GM18909 (cell line): ENCODE results near the gene CRNKL1.

Experiments
- ATAC-seq: cut with Tn5 transposase; IDR thresholded peaks from one replicate; pipeline ENCODE4 v1.9.1; 2021; ENCODE audit warnings: mild to moderate bottlenecking; ENCODE audit not compliant: unreplicated experiment, poor library complexity

Gene CRNKL1

DNA sequence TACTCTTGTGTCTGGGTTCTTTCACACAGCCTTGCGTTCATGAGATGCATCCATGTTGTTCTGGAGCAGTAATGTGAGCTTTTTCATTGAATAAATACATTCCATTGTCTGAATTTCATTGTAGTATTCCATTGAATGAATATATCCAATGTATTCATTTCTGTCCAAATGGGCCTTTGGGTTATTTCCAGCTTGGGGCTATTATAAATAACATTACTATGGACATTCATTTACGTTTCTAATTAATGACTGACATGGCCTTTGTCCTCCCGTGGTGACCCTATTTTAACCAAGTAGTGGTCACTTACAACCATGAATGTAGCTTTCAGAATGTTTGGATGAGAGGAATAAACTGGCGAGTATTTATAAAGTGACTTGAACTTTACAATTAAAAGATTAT lies 65.2 kb downstream of the CRNKL1 start:
- ATAC-seq, result no peak

DNA sequence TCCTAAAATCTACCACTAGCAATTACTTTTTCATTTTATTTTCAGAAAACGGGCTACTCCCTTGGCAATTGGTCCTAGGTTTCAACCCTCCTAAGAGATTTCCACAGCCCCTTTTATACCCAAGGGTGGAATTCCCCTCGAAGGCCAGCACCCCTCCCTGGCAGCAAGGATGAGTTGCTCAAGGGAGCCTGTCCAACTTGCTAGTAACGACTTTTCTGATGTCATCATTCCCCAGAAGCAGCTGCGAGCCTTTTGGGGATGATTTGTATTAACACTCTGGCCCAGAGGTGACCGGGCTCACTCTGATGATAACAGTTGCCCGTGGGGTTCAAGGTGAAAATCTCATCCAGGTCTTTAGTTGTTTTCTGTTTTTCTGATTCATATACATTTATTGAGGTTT lies 65.8 kb downstream of the CRNKL1 start:
- no peak for ATAC-seq
